Left renal cortex interstitium (tissue), 4 donors: Measurements from ENCODE around the gene PLD6. TPM values are rescaled to one million over a fixed set of nuclear protein-coding genes. Genes with fewer than 3 reads are reported as not detected.
"Not testable (repeated sequence)": the region's sequence is repeated elsewhere in the genome, so short reads cannot be mapped to it uniquely, and the experiment has no call there.

Experiments used
- DNase-seq, 4 donors: peaks; one replicate each; pipeline ENCODE4 v3.0.0-alpha.2; 2013; ENCODE audit warnings: low read depth in 4 of 4, low spot score in 2 of 4, missing footprints in 1 of 4
- polyA plus RNA-seq, 4 donors: library from polyadenylated mRNA; unstranded; fragments of 120-200 nt; gene quantifications; one replicate each; pipeline ENCODE4 v1.2.1, GENCODE V29; 2013; ENCODE audit not compliant: insufficient read length in 4 of 4

PLD6 gene
- polyA plus RNA-seq, 4 donors, result 3.3 to 5.5 (median 4.4) TPM

DNA sequence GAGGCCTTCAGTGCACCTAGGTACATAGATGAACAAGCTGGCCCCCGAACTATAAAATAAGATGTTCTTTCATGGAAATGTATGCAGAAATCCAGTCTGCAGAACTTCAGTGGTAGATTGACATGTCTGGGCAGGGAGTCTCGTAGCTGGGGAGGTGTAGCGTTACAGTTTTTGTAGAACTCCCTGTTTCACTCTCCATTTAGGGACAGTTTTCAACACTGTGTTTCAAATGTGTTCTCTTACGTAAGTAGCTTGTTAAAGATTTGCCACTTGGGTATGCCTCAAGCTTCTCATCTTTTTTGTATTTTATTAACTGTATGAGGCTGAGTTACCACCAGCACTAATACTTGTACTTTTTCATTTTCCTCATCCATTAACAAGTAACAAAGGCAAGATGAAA lies 46.6 kb downstream of the PLD6 start:
- DNase-seq, result no peak

DNA sequence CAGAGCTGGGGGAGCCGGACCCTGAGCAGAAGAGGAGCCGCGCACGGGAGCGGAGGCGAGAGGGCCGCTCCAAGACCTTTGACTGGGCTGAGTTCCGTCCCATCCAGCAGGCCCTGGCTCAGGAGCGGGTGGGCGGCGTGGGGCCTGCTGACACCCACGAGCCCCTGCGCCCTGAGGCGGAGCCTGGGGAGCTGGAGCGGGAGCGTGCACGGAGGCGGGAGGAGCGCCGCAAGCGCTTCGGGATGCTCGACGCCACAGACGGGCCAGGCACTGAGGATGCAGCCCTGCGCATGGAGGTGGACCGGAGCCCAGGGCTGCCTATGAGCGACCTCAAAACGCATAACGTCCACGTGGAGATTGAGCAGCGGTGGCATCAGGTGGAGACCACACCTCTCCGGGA lies 47.6 kb downstream of the PLD6 start:
- not testable (repeated sequence) for DNase-seq

DNA sequence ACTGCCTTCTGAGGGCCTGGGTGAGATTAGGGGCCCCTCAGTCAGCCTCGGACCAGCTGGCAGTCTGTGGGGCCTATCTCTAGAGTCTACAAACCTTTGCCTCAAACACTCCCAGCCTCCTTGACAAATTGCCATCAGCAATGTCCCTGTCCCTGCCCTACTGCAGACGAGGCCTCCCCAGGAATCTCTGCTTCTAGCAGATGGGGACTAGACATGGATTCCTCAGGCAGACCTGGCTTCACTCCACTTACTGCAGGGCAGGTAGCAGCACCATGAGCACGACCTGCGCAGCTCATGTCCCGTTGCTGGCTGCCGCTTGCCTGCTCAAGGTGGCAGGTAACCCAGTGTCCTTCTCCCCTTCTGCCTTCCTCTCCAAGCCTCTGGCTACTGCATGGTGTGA lies 49.1 kb downstream of the PLD6 start:
- no peak for DNase-seq

DNA sequence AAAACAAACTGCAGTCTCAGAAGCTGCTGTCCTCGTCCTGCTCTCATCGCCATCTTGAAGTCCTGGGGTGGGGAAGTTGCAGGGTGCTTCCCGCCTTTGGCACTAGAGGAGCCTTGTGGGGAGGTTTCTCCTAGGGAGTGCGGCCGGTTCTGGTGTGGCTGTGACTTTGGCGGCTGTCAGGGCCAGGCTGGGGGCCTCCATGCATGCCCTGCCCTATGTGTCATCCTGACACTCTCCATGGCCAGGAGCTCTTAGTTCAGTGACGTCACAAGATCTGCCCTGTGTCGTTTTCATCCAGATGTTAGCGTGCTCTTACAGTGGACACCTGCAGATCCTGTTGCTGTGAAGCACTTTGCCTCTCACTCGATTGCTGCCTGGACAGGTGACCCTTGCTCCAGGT lies 49.6 kb downstream of the PLD6 start:
- DNase-seq, result no peak

DNA sequence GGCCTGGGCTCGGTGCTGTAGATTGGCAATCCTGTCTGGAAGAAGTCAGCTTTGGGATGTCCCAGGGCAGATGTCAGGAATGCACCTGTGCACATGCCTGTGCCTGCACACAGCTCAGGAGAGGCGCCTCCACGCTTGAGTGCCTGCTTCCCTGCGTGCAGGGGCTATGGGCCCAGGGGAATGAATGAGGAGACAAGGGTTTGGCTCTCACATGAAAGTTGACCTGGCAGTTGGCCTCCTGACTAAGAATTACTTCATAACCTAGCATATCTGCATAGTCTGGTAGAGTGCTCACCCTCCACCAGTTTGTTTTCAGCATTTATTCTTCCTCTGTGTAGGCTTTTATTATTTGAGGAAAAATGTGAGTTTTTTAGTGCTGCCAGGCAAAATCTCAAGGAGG lies 50.0 kb downstream of the PLD6 start:
- DNase-seq, result no peak

DNA sequence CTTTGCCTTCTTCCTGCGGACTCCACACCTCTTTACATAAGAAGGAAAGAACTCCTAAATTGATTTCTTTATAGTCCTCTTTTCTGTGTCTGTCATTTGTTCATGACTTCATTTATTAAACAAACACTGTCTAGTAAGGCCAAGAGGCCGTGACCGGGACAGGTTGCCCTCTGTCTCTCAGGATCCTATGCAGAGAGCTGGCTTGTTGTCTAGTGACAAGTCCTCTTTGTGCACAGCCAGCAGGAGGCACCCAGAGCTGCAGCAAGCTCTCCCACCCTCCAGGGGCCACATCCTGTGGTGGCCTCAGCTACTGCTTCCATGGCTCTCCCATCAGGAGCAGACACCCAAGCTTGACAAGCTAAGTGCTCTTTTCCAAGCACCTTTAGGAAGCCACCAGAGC lies 50.6 kb downstream of the PLD6 start:
- no peak for DNase-seq

DNA sequence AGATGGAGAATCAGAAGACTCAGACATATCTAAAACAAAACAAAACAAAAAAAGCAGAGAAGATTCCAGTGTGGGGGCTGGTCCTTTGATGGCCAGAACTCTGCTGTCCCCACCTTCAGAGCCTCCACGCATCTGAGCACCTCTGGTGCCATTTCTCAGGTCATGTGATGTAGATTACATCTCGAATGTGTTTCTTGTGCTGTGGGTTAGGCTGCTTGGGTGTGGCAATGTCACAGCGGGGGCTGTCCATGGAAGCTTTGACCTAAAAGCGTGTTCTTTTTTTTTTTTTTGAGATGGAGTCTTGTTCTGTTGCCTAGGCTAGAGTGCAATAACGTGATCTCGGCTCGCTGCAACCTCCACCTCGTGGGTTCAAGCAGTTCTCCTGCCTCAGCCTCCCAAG lies 51.2 kb downstream of the PLD6 start:
- DNase-seq, result no peak

DNA sequence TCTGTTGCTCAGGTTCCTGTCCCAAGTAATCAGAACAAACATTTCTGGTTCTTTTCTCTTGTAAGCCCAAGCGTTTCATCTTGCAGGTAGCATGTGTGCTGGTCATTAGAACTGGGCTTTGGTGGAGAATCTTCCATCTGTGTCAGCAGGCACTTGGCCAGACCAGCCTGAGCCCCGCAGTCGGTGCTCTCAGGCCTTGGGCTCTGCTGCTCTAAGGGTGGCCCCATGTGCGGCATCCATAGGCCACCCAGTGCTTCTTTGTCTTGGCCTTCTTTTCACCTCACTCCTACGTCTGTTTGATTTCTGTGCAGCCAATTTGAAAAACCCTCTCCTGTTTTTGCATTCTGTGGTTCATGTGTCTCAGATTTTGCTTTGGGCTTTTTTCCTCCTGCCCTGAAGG lies 51.6 kb downstream of the PLD6 start:
- DNase-seq, result no peak

DNA sequence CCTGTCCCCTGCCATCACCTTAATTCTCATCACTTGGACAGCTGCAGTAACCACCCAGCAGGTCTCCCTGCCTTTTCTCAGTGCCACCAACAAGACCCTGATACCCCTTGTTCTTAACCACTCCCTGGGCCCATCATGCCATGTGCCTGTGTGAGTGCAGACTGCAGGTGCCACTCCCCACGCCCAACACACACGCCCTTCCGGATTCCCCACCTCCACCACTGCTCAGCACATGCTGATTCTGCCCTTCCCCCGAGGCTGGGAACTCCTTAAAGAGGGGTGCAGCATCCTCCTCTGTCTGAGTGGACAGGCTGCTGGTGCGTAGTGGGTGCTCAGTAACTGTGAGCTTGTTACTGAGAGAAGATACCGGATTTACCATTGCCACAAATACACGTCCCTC lies 52.4 kb downstream of the PLD6 start:
- DNase-seq, result no peak

DNA sequence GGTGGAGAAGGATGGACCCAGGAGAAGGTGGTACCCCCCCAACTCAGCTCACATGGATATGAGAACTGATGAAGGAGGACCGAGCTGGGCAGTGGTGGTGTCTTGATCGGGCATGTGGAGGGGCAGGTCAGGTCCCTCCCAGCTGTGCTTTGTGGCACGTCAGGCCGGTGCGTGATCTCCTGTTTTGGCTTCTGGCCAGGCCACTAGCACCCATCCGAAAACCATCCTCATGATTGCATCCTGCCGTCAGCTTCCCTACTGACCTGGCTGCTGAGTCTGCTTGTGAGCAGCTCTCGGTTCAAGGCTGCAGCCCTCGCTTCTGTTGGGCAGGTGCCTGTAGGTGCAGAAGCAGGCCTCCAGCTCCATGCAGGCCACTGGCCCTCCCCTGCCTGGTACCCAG lies 53.1 kb downstream of the PLD6 start:
- DNase-seq, result no peak

DNA sequence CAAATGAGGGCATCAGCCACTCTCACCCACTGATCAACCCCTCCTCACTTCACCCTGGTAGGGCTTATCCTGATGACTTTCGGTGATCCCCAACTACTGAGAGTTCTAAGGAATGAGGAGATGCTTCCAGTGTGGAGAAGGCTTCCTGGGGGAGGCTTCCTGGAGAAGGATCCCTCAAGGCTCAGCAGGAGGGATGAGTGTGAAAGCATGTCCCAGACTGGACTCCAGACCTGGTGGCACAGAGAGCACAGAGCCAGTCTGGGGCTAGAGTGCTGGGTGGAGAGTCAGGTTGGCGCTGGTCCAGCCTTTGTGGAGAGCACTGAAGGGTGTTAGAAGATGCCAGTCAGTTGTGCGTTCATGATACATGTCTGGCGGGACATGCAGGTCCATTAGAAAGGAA lies 53.7 kb downstream of the PLD6 start:
- DNase-seq, result no peak

DNA sequence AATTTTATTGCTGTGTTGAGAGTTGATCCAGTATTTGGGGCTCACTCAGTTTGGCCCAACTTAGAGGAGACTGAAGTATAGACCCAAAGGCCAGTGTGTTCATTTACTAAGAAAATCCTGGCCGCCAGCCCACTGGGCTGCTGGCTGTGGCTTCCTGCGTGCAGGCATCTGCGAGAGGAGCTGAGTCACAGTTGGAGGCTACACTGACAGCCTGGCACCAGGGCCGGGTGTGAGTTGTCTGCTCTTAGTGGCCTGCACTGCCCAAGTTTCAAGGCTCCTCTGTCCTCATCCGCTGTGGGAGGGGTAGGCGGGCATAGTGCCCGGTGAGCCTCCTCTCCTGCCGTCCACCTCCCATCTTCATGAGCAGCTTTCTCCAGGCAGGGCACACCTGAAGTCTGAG lies 54.2 kb downstream of the PLD6 start:
- no peak for DNase-seq

DNA sequence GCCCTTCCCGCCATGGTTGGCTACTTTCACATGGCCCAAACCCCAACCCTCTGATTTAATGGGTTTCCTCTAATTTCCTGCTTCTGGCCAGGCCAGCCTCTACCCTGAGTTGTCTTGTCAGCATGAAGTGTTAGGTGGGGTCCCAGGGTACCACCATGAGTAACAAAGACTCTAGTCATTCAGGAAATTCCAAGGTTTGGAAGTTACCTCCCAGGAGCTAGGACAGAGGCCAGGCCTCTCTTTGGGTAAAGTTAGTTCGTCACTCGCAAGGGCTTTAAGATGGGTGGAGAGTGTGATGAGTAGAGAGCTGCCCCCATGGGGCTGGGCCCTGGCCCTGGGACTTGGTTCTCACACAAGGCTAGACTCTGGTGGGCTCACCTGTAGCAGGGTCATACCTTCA lies 54.6 kb downstream of the PLD6 start:
- no peak for DNase-seq

DNA sequence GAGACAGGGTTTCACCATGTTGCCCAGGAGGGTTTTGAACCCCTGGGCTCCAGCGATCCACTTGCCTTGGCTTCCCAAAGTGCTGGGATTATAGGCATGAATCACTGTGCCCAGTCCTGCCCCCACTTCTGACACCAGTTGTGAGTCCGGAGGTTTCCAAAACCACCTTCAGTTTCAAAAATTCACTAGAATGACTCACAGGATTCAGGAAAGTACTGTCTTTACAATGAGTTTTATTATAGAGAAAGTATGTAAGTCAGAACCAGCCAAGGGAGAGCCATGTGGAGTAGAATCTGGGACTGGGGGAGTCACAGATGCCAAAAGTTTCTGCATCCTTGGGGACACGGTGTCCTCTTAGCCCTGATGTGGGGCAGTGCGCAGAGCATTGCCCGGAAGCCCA lies 55.1 kb downstream of the PLD6 start:
- no peak for DNase-seq

Other genes starting within 250 kb of the PLD6 start
- not detected for gene TNFRSF13B, start 234.2 kb downstream of the PLD6 start, polyA plus RNA-seq
- 100 to 1,000 TPM; 142 to 202 (median 173) TPM for gene MPRIP, start 163.9 kb downstream of the PLD6 start, polyA plus RNA-seq
- 10 to 100 TPM; 20.9 to 55.6 (median 34.8) TPM for gene FLCN, start 30.8 kb upstream of the PLD6 start, polyA plus RNA-seq
- 10 to 100 TPM; 75.8 to 82.8 (median 77.6) TPM for gene COPS3, start 74.9 kb upstream of the PLD6 start, polyA plus RNA-seq
- gene NT5M, start 97.0 kb upstream of the PLD6 start, polyA plus RNA-seq, result 1 to 10 TPM; 4.1 to 8.6 (median 6.3) TPM